Gastroesophageal sphincter (tissue), 4 donors: ENCODE data around the gene TBC1D14. TPM values are rescaled to one million over a fixed set of nuclear protein-coding genes. Genes with fewer than 3 reads are reported as not detected.

ENCODE experiments used
- ATAC-seq: fragments of 150-250 bp; one replicate; pipeline ENCODE4 v1.9.1; 2016; ENCODE audit warnings: mild to moderate bottlenecking, moderate library complexity
- H3K27ac ChIP-seq, 4 donors: fragments of 200-600 bp; sonication (generic) in 3 of 4; 1 replicate in 3 of 4; 2 replicates in 1 of 4; pipeline ENCODE4 v1.5.1; 2016 to 2019
- H3K27me3 ChIP-seq: fragments of 200-600 bp; sonication (generic); one replicate; pipeline ENCODE4 v1.5.1; 2019
- H3K36me3 ChIP-seq, 2 donors: fragments of 200-600 bp; sonication (generic); one replicate each; pipeline ENCODE4 v1.5.1; 2019; ENCODE audit warnings: control low read depth in 1 of 2
- H3K4me1 ChIP-seq, 3 donors: fragments of 200-600 bp; sonication (generic); 1 replicate in 2 of 3; 2 replicates in 1 of 3; pipeline ENCODE4 v1.5.1; 2016 to 2019; ENCODE audit warnings: control low read depth in 2 of 3
- H3K4me3 ChIP-seq, 2 donors: fragments of 200-600 bp; sonication (generic); one replicate each; pipeline ENCODE4 v1.5.1; 2019; ENCODE audit warnings: mild to moderate bottlenecking in 1 of 2, moderate library complexity in 1 of 2
- H3K9me3 ChIP-seq, 3 donors: fragments of 200-600 bp; sonication (generic); one replicate each; pipeline ENCODE4 v1.5.1; 2017 to 2019; ENCODE audit warnings: control low read depth in 2 of 3
- EP300 ChIP-seq: sonication (generic); formaldehyde crosslinking; IDR thresholded peaks from one replicate; pipeline ENCODE4 v1.6.1; 2017; ENCODE audit warnings: antibody characterized with exemption, mild to moderate bottlenecking
- POLR2A ChIP-seq, 2 donors: fragments of 450-650 bp; IDR thresholded peaks; one replicate each; pipeline ENCODE4 v1.6.1; 2017; ENCODE audit warnings: antibody characterized with exemption in 2 of 2, mild to moderate bottlenecking in 2 of 2, moderate library complexity in 1 of 2
- POLR2AphosphoS5 ChIP-seq: sonication (generic); formaldehyde crosslinking; IDR thresholded peaks from one replicate; pipeline ENCODE4 v1.6.1; 2017; ENCODE audit warnings: antibody characterized with exemption
- WGBS, 2 donors: methylation state at CpG; one replicate each; pipeline ENCODE4 v1.1.5; 2018; ENCODE audit warnings: low coverage in 1 of 2; 5-methylcytosine and 5-hydroxymethylcytosine counted together
- total RNA-seq, 4 donors: library from RNA; depleted of rRNA; stranded (reverse); fragments of >200 nt; gene quantifications; one replicate each; pipeline ENCODE4 v1.1.0, GENCODE V29; 2016
- TF ChIP-seq, protein P1 (sequence below), 4 experiments: fragments of 200-600 bp in 2 of 4; fragments of 450-650 bp in 2 of 4; sonication (generic) in 1 of 4; IDR thresholded peaks; one replicate each; pipeline ENCODE4 v1.5.1; 2017 to 2019; ENCODE audit warnings: antibody characterized with exemption in 4 of 4, mild to moderate bottlenecking in 2 of 4, moderate library complexity in 2 of 4

The TBC1D14 gene
- total RNA-seq, 4 donors from 2014 or later: 42.5 to 54.2 (median 45.0) TPM

DNA sequence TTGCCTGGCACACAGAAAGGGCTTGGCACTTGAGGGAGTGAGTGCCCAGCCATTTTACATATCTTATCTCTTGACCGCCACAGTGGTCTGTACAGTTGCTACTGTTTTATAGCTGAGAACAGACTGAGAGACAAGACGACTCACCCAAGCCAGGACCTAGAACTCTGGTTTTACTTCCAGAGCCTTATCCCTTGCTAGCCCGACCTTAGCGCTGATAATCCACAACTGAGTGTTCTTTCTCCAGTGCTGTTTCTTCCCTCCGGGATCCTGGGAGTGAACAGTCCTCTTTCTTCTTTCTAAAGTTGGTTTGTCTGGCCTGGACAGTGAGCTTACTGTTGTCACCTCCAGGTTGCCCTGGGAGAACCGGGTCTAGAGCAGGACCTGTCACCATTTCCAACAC is 81.0 kb downstream of the TBC1D14 start:
- Histone ChIP-seq H3K27ac (no peak overlapping the region), H3K4me1 (peaks cover 3 to 64% (median 30%) of the 10 kb centered on the region in 3 donors), H3K36me3 (peaks cover 0 to 24% of the 10 kb centered on the region in 2 donors), H3K9me3 (no peaks in the 10 kb centered on the region), H3K4me3 (no peak overlapping the region), H3K27me3 (no peaks in the 10 kb centered on the region)
- whole genome bisulfite sequencing, 2 donors: 86 to 100% methylated on average over 2 to 4 of the region's 6 CpGs
- TF ChIP-seq POLR2AphosphoS5 (no peak), POLR2A (IDR thresholded peaks at IDR 0.05) (no peak), EP300 (no peak)
- TF ChIP-seq, protein P1, sequence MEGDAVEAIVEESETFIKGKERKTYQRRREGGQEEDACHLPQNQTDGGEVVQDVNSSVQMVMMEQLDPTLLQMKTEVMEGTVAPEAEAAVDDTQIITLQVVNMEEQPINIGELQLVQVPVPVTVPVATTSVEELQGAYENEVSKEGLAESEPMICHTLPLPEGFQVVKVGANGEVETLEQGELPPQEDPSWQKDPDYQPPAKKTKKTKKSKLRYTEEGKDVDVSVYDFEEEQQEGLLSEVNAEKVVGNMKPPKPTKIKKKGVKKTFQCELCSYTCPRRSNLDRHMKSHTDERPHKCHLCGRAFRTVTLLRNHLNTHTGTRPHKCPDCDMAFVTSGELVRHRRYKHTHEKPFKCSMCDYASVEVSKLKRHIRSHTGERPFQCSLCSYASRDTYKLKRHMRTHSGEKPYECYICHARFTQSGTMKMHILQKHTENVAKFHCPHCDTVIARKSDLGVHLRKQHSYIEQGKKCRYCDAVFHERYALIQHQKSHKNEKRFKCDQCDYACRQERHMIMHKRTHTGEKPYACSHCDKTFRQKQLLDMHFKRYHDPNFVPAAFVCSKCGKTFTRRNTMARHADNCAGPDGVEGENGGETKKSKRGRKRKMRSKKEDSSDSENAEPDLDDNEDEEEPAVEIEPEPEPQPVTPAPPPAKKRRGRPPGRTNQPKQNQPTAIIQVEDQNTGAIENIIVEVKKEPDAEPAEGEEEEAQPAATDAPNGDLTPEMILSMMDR (IDR thresholded peaks at IDR 0.05): no peak
- ATAC-seq: no peak

DNA sequence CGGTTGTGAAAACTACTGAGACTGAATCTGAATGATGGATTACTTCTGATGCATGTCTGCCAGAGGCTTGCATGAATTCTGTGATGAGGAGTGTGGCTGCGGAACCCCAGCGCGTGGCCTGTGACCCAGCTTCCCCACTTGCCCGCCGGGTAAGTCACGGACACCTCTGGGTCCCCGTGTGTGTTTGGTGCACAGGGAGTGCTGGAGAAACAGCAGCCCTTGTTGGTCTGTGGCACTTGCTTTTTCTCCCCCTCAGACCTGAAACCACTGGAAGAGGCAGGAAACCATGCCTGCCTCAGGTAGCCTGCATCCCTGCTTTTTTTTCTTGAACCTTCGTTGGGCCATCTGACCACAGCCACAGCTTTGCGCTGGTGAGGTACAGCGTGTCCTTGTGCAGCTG is 81.6 kb downstream of the TBC1D14 start:
- no peak overlapping the region for H3K4me3 ChIP-seq
- TF ChIP-seq POLR2A (IDR thresholded peaks at IDR 0.05) (no peak), POLR2AphosphoS5 (no peak), EP300 (no peak)
- TF ChIP-seq, protein P1 (IDR thresholded peaks at IDR 0.05): no peak
- peaks cover 0 to 30% of the 10 kb centered on the region in 2 donors for H3K36me3 ChIP-seq
- peaks cover 3 to 58% (median 26%) of the 10 kb centered on the region in 3 donors for H3K4me1 ChIP-seq
- 86% methylated on average over 4 of the region's 11 CpGs; no CpG with 5 or more reads in 1 of the 2 donors for WGBS, 2 donors
- ATAC-seq: no peak
- no peaks in the 10 kb centered on the region for H3K9me3 ChIP-seq
- no peaks in the 10 kb centered on the region for H3K27me3 ChIP-seq
- peak overlapping the region in 2 of 4 donors; percentile 1 to 56 for H3K27ac ChIP-seq

DNA sequence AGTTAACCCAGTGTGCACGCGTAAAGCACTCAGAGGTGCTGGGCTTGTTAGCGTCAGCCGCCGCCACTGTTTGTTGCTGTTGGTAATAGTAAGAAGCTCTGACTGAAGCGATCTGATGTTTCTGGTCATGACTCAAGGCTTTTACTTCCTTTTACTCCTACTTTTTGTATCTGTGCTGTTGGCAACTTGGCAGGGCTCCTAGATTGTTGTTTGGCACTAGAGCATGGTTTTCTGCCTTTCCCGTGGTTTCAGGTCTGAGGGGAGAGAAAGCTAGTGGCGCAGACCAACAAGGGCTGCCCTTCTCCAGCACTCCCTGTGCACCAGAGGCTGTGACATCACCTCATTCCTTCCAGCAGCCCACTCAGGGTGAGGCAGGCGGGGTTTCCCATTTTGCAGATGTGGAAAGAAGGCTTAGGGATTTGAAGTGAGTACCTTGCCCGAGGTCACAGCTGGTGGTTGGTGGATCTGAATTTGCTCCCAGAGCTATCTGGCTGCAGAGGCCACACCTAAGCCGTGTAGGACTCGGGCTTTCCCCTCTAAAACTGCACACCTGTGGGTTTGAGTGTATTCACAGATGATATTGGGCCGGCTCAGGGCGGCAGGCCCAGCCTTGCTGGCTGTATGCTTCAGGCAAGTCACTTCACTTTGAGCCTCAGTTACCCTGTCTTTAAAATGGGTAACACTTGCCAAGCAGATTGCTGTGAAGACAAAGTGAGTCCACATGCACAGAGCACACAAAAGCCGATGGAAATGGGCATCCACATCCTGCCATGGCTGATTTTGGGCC is 82.3 kb downstream of the TBC1D14 start:
- WGBS, 2 donors: 47 to 80% methylated on average over 2 to 6 of the region's 15 CpGs
- Histone ChIP-seq H3K4me3 (no peak overlapping the region), H3K4me1 (peaks cover 3 to 57% (median 26%) of the 10 kb centered on the region in 3 donors), H3K36me3 (peaks cover 0 to 37% of the 10 kb centered on the region in 2 donors), H3K9me3 (no peaks in the 10 kb centered on the region), H3K27me3 (no peaks in the 10 kb centered on the region), H3K27ac (peak overlapping the region in 3 of 4 donors; percentile 1 to 56 (median 13))
- ATAC-seq: no peak
- TF ChIP-seq, protein P1 (IDR thresholded peaks at IDR 0.05): no peak

DNA sequence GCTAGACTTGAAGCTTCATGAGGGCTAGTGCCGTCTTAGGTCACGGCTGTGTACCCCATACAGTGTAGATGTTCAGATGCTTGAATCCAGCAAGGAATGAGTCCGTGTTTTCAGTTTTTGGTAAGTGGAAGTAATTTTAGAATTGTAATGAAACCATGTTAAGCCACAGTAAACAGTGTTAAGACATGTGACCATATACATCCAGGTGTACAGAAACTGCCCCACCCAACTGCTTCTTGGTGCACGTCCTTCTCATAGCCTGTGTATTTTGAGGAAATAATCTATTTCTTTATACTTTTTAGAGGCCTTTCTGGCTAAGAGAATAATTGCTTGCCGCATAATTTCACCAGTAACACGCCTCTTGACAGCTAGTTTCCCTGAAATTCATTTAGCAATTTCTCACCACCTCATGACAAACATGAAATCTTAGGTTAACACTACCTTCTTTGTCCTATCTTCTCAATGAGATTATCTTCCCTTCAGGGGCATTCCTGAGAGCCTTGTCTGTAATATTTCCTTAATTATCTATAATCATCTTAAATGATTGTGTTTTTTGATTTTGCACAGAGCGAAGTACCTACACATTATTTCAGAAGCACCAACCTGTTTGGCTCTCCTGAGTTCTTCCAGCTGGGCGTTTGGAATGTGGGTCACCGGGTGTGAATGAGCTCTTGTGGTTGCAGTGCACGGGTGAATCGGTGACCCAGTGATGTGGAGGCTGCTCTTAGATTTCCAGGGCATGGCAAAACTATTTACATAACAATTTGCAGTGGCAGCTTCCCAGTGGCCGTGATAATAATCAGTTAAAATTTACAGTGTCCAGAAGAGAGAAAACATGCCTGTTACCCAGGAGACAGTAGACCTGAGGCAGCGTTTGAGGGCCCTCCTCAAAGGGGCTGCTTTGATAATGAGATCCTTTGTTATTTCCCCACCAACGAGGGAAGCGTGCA is 83.4 kb downstream of the TBC1D14 start:
- 78 to 89% methylated on average over 9 to 14 of the region's 15 CpGs for WGBS, 2 donors
- no peaks in the 10 kb centered on the region for H3K9me3 ChIP-seq
- H3K4me3 ChIP-seq: no peak overlapping the region
- no peak overlapping the region for H3K27ac ChIP-seq
- H3K4me1 ChIP-seq: peaks cover 3 to 49% (median 26%) of the 10 kb centered on the region in 3 donors
- TF ChIP-seq POLR2A (IDR thresholded peaks at IDR 0.05) (no peak), EP300 (no peak), POLR2AphosphoS5 (no peak)
- TF ChIP-seq, protein P1 (IDR thresholded peaks at IDR 0.05): no peak
- H3K27me3 ChIP-seq: no peaks in the 10 kb centered on the region
- H3K36me3 ChIP-seq: peaks cover 0 to 48% of the 10 kb centered on the region in 2 donors
- ATAC-seq: no peak
